ENCODE data around the gene KCNJ3. TPM values are rescaled to one million over a fixed set of nuclear protein-coding genes. Genes with fewer than 3 reads are reported as not detected.

Gene KCNJ3
- total and polyA plus RNA-seq, 9 of the 15 experiments (the other 6 are each of a cell fraction or from before 2014, with no cell fraction given), result not detected

- Histone ChIP-seq H3K4me2 (ENCODE audit: insufficient read depth, low read length) (no peak overlapping the region), H3K27ac (ENCODE audit: extremely low read depth, low read depth, low read length) (no peak overlapping the region), H3K4me1 (replicated peaks in 1 of 2; ENCODE audit: control insufficient read depth in 2 of 2, insufficient read depth in 2 of 2, low read length in 2 of 2) (no peaks in the 10 kb centered on the region; a peak in 1 of 5 replicates), H3K27me3 (ENCODE audit: control insufficient read depth in 2 of 2, insufficient read depth in 2 of 2, low read length in 2 of 2) (no peaks in the 10 kb centered on the region), H3K79me2 (ENCODE audit: control insufficient read depth, insufficient read depth, low read length) (no peaks in the 10 kb centered on the region), H2AFZ (ENCODE audit: low read depth, low read length) (no peak overlapping the region), H3K36me3 (ENCODE audit: control insufficient read depth, insufficient read depth, low read length) (no peaks in the 10 kb centered on the region), H3K9me3 (replicated peaks; ENCODE audit: control insufficient read depth, insufficient read depth, low read depth, low read length) (no peaks in the 10 kb centered on the region), H3K9me1 (ENCODE audit: control insufficient read depth, insufficient read depth, low read length) (no peaks in the 10 kb centered on the region), H3K9ac (ENCODE audit: insufficient read depth in 1 of 2, low read depth in 2 of 2, low read length in 2 of 2) (no peak overlapping the region), H3K4me3 (no peak overlapping the region), H4K20me1 (replicated peaks; ENCODE audit: control insufficient read depth, insufficient read depth, low read length) (no peaks in the 10 kb centered on the region)
- WGBS (ENCODE audit: insufficient coverage, low coverage, missing lambda C conversion rate), result 1% methylated on average over 4 of the region's 4 CpGs
- ChIA-PET POLR2A (no interaction called here), CTCF (ENCODE audit: low intra/inter-chr PET ratio) (no interaction called here)
- ATAC-seq (no peak), DNase-seq (ENCODE audit: extremely low read depth in 1 of 4, low spot score in 3 of 4) (no peak), FAIRE-seq (no peak)
- intact Hi-C loops (cut with micrococcal nuclease) (no loop called here), in situ Hi-C loops (cut with MboI) (no loop called here)
- no TSS peak for BruUV-seq (replicated peaks)
- TF ChIP-seq ZNF592 (IDR thresholded peaks at IDR 0.05) (no peak), HMG20A (CRISPR knock-in tag; conservative IDR thresholded peaks at IDR 0.05) (no peak), JUNB (CRISPR knock-in tag; conservative IDR thresholded peaks at IDR 0.05) (no peak), L3MBTL2 (IDR thresholded peaks at IDR 0.05) (no peak), ATF2 (CRISPR knock-in tag; IDR thresholded peaks at IDR 0.05) (no peak), ZNF444 (CRISPR knock-in tag; IDR thresholded peaks at IDR 0.05) (no peak), PTTG1 (tag; IDR thresholded peaks at IDR 0.05; ENCODE audit: low read depth) (no peak), ZBTB11 (CRISPR knock-in tag; IDR thresholded peaks at IDR 0.05) (no peak), TAL1 (IDR thresholded peaks at IDR 0.05) (no peak), AFF4 (CRISPR knock-in tag; IDR thresholded peaks at IDR 0.05) (no peak)
Observed at GRCh38 chr2:154700136-154700535, 1.6 kb downstream of the KCNJ3 start.
